ENCODE results near the gene ULK4.
A peak's percentile ranks its signal among the peaks of the same experiment; 100 is the strongest.

ULK4 gene

DNA sequence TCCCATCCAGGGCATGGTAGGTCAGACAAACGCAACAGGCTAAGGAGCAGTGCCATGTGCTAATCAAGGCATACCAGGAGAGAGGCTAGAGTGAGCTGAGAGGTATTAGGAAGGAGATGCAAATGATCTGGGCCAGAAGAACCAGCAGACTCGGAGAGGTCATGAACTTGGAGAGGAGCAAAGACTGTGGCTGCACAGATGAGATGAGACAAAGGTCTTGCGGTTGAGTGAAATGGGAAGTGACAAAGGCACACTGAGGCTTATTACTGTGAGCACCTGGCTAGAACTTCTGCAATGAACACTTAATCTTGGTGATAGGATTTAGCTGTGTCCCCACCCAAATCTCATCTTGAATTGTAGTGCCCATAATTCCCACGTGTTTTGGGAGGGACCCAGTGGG, 380.2 kb downstream of the ULK4 start:
- Histone ChIP-seq H3K4me3 (ENCODE audit: low read depth, low read length) (no peak overlapping the region), H3K27ac (no peak overlapping the region), H3K27me3 (replicated peaks) (no peaks in the 10 kb centered on the region), H3K36me3 (replicated peaks) (no peaks in the 10 kb centered on the region)
- in situ Hi-C loops (cut with HindIII; ENCODE audit: low pct_ligation_motif_present, low sequenced_read_pairs), result no loop called here
- no peak for DNase-seq
- TF ChIP-seq, protein P1, sequence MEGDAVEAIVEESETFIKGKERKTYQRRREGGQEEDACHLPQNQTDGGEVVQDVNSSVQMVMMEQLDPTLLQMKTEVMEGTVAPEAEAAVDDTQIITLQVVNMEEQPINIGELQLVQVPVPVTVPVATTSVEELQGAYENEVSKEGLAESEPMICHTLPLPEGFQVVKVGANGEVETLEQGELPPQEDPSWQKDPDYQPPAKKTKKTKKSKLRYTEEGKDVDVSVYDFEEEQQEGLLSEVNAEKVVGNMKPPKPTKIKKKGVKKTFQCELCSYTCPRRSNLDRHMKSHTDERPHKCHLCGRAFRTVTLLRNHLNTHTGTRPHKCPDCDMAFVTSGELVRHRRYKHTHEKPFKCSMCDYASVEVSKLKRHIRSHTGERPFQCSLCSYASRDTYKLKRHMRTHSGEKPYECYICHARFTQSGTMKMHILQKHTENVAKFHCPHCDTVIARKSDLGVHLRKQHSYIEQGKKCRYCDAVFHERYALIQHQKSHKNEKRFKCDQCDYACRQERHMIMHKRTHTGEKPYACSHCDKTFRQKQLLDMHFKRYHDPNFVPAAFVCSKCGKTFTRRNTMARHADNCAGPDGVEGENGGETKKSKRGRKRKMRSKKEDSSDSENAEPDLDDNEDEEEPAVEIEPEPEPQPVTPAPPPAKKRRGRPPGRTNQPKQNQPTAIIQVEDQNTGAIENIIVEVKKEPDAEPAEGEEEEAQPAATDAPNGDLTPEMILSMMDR (IDR thresholded peaks at IDR 0.05; ENCODE audit: low read depth, low read length, missing control alignments), result no peak

DNA sequence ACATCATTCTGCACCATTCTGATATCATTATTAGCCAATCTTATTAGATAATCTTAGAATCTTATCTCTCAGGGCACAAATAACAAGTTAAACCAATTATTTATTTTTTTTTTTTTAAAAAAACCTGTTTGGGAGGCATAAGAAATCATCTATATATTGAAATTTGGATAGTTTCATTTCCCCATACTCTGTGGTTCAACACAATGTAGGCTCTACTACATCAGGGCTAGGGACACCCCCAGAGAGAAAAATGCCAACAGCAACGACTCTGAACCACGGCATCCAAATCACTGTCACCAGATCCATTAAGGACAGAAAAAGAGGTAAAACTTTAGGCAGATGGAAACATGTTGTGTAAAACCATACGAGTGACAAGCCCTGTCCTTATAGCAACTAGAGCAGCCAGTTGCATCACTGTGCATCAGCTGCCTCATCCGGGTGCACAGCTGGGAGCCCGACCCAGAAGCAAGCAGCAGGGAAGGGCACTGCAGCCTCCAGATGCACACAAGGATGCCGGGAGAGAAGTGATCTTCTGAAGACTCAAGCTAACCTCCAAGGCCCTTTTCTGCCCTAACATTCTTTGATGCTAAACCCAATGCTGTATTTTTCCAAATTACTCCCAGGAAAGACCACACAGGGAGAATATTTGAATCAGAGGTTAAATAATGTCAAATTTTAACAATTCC, 381.5 kb downstream of the ULK4 start:
- TF ChIP-seq, protein P1 (IDR thresholded peaks at IDR 0.05; ENCODE audit: low read depth, low read length, missing control alignments), result no peak
- Histone ChIP-seq H3K27me3 (replicated peaks) (no peaks in the 10 kb centered on the region), H3K4me3 (ENCODE audit: low read depth, low read length) (no peak overlapping the region), H3K27ac (no peak overlapping the region), H3K36me3 (replicated peaks) (no peaks in the 10 kb centered on the region)
- in situ Hi-C loops (cut with HindIII; ENCODE audit: low pct_ligation_motif_present, low sequenced_read_pairs), result no loop called here
- DNase-seq, result peak; percentile 46

DNA sequence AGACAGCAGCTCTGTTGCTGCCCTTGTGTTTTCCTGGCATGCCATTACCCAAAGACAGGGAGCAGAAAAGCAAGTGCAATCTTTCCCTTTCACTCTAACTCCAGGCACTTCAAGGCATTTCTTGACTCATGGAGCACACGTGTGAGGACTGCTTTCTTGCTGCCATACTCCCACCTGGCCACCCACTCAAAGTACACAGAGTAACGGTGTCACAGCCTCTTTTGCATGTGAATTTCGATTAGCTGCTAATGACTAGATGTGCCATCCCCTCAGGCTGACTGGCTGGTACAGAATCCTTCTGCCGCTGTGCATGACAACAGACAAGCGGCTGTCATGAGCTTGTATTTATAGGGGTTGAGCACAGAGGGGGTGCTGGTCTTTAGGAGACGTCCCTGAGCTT, 382.0 kb downstream of the ULK4 start:
- Histone ChIP-seq H3K27me3 (replicated peaks) (no peaks in the 10 kb centered on the region), H3K36me3 (replicated peaks) (no peaks in the 10 kb centered on the region), H3K4me3 (ENCODE audit: low read depth, low read length) (no peak overlapping the region), H3K27ac (no peak overlapping the region)
- no peak for DNase-seq
- in situ Hi-C loops (cut with HindIII; ENCODE audit: low pct_ligation_motif_present, low sequenced_read_pairs), result no loop called here
- TF ChIP-seq, protein P1 (IDR thresholded peaks at IDR 0.05; ENCODE audit: low read depth, low read length, missing control alignments), result no peak

DNA sequence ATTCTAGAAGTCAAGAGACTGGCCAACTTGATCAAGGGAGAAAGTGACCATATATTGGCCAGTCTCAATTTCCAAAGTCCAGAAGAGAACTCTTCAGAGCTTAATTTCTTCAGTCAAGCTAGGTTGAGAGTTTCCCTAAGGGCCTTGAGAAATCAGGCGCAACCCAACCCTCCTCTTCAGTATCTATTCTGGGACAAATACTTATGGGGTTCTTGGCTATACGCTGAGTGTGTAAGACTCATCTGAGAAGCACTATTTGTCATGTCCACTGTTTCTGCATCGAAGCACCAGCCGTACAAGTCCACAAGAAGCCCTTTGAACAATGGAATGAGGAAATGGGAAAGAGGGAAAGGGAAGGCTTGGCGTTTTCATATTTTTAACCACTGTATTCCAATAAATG, 383.1 kb downstream of the ULK4 start:
- TF ChIP-seq, protein P1 (IDR thresholded peaks at IDR 0.05; ENCODE audit: low read depth, low read length, missing control alignments), result no peak
- no peak for DNase-seq
- no peaks in the 10 kb centered on the region for H3K27me3 ChIP-seq (replicated peaks)
- in situ Hi-C loops (cut with HindIII; ENCODE audit: low pct_ligation_motif_present, low sequenced_read_pairs), result no loop called here
- no peaks in the 10 kb centered on the region for H3K36me3 ChIP-seq (replicated peaks)
- no peak overlapping the region for H3K27ac ChIP-seq
- no peak overlapping the region for H3K4me3 ChIP-seq (ENCODE audit: low read depth, low read length)

DNA sequence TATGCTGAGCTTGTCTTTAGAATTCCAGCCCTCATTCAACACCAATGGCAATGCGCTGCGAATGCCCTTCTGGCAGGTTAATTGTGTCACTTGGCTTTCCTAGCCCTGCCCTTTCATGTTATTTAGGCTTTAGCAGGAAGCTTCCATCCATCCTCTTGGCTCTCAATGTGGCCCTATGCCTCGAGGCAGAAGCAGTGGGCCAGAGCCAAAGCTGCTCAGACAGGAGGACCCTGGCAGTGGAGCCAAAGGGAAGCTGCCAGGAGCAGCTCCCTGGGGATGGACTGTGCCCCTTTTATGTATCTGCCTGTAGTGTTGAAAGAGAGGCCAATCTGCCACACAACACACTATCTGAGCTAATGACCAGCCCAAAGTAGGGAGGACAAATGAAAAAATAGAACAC, 386.2 kb downstream of the ULK4 start:
- no peaks in the 10 kb centered on the region for H3K36me3 ChIP-seq (replicated peaks)
- TF ChIP-seq, protein P1 (IDR thresholded peaks at IDR 0.05; ENCODE audit: low read depth, low read length, missing control alignments), result no peak
- in situ Hi-C loops (cut with HindIII; ENCODE audit: low pct_ligation_motif_present, low sequenced_read_pairs), result no loop called here
- DNase-seq, result no peak
- H3K4me3 ChIP-seq (ENCODE audit: low read depth, low read length), result no peak overlapping the region
- H3K27ac ChIP-seq, result no peak overlapping the region
- no peaks in the 10 kb centered on the region for H3K27me3 ChIP-seq (replicated peaks)

DNA sequence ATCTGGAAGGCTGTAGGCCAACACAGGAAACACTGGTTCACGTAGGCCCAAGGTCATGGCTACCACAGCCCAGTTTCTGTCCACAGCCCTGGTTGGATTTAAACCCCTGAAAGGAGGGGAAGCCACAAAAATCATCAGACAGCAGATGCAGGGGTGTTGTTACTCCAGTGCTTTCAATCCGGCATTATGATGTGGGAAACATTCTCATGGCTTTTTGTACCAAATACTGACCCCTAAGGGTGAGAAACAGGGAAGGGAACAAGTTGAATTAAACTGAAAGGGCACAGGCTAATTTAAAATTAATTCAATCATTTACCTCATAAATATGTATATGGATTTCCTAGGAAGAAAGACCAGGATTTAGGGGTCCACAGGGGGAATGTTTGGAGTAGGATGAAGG, 387.0 kb downstream of the ULK4 start:
- in situ Hi-C loops (cut with HindIII; ENCODE audit: low pct_ligation_motif_present, low sequenced_read_pairs), result no loop called here
- no peaks in the 10 kb centered on the region for H3K27me3 ChIP-seq (replicated peaks)
- no peak for DNase-seq

More for the DNA sequence above, 387.0 kb downstream of the ULK4 start:
- TF ChIP-seq, protein P1 (IDR thresholded peaks at IDR 0.05; ENCODE audit: low read depth, low read length, missing control alignments), result no peak
- H3K4me3 ChIP-seq (ENCODE audit: low read depth, low read length), result no peak overlapping the region
- no peaks in the 10 kb centered on the region for H3K36me3 ChIP-seq (replicated peaks)
- no peak overlapping the region for H3K27ac ChIP-seq

Measured in brain microvascular endothelial cell (primary cell).